HepG2 (cell line): ENCODE results near the gene CDH13. TPM values are rescaled to one million over a fixed set of nuclear protein-coding genes. Genes with fewer than 3 reads are reported as not detected.

Experiments
- ATAC-seq: fragments of 200-7000 bp; cut with Tn5 transposase; 3 replicates; pipeline ENCODE4 v1.9.1; 2020; ENCODE audit warnings: mild to moderate bottlenecking, moderate library complexity
- BruUV-seq: library from RNA; stranded (reverse); fragments of 400-500 nt; replicated peaks from 2 replicates; lab custom pipeline; 2021; lab: Mats Ljungman, UMichigan
- CTCF ChIA-PET: fragments of 300-600 bp; formaldehyde crosslinking; extraction: SDS; loops from one replicate; lab custom pipeline; 2021; ENCODE audit warnings: low total read pairs, inconsistent platforms, low intra/inter-chr PET ratio; lab: Yijun Ruan, JAX
- POLR2A ChIA-PET: fragments of 350-600 bp; sonication (Branson Sonifier 250); formaldehyde crosslinking; loops from one replicate; lab custom pipeline; 2020; ENCODE audit warnings: antibody characterized with exemption, inconsistent platforms; lab: Yijun Ruan, JAX
- DNase-seq: peaks from one replicate; pipeline ENCODE4 v3.0.0-alpha.2; 2015; ENCODE audit warnings: low spot score
- FAIRE-seq: peaks from 3 replicates; lab custom pipeline; 2011; peaks lifted over from hg19 to GRCh38; lab: Jason Lieb, UNC
- H2AFZ ChIP-seq: one replicate; pipeline ENCODE4 v1.6.1; 2011; ENCODE audit warnings: low read length, inconsistent platforms
- H3K27ac ChIP-seq: fragments of 300-600 bp; 3 replicates; pipeline ENCODE4 v1.8.0; 2011; ENCODE audit warnings: mixed run types, mild to moderate bottlenecking, mixed read lengths, low read length, inconsistent platforms; ENCODE audit not compliant: insufficient read depth; ENCODE audit errors: extremely low read length
- H3K27me3 ChIP-seq, 2 experiments: fragments of 200-600 bp in 1 of 2; 2 replicates in 1 of 2; 3 replicates in 1 of 2; pipeline versions ENCODE4 v1.6.0 to v1.8.0; 2011; ENCODE audit warnings: low read length in 2 of 2, mild to moderate bottlenecking in 2 of 2, moderate library complexity in 2 of 2, inconsistent platforms in 1 of 2; ENCODE audit not compliant: insufficient read depth in 2 of 2, control insufficient read depth in 1 of 2
- H3K36me3 ChIP-seq, 2 experiments: fragments of 200-600 bp in 1 of 2; replicated peaks in 1 of 2; 2 replicates in 1 of 2; 3 replicates in 1 of 2; pipeline versions ENCODE4 v1.5.1 to v1.8.0; 2011; ENCODE audit warnings: low read length in 2 of 2, inconsistent platforms in 1 of 2; ENCODE audit not compliant: insufficient read depth in 2 of 2, control insufficient read depth in 1 of 2
- H3K4me1 ChIP-seq: 2 replicates; pipeline ENCODE4 v1.5.1; 2012; ENCODE audit warnings: low read length, inconsistent platforms; ENCODE audit not compliant: insufficient read depth
- H3K4me2 ChIP-seq: 2 replicates; pipeline ENCODE4 v1.6.0; 2011; ENCODE audit warnings: low read depth, low read length, inconsistent platforms
- H3K4me3 ChIP-seq, 3 experiments: fragments of 200-600 bp in 1 of 3; sonication (generic), shearing (Covaris generic) in 1 of 3; replicated peaks in 1 of 3; 2 replicates each; pipeline ENCODE4 v1.5.1; 2011 to 2016; ENCODE audit warnings: low read length in 3 of 3, inconsistent platforms in 2 of 3, low read depth in 2 of 3, mild to moderate bottlenecking in 2 of 3, control low read depth in 1 of 3, mixed read lengths in 1 of 3; ENCODE audit not compliant: insufficient read depth in 1 of 3
- H3K79me2 ChIP-seq: one replicate; pipeline ENCODE4 v1.6.1; 2011; ENCODE audit warnings: low read length, inconsistent platforms; ENCODE audit not compliant: insufficient read depth
- H3K9ac ChIP-seq: 2 replicates; pipeline ENCODE4 v1.6.0; 2011; ENCODE audit warnings: mild to moderate bottlenecking, low read depth, low read length, inconsistent platforms; ENCODE audit not compliant: insufficient read depth
- H3K9me3 ChIP-seq: 2 replicates; pipeline ENCODE4 v1.5.1; 2012; ENCODE audit warnings: mild to moderate bottlenecking, low read length
- H4K20me1 ChIP-seq: 2 replicates; pipeline ENCODE4 v1.6.0; 2011; ENCODE audit warnings: inconsistent platforms, mild to moderate bottlenecking, low read length, moderate library complexity; ENCODE audit not compliant: insufficient read depth
- AFF4 ChIP-seq: sonication (generic); formaldehyde crosslinking; IDR thresholded peaks from 2 replicates; pipeline ENCODE4 v1.4.0; 2020; ENCODE audit warnings: missing genetic modification reagents
- AKAP8 ChIP-seq: sonication (generic); formaldehyde crosslinking; IDR thresholded peaks from 2 replicates; pipeline ENCODE4 v1.5.1; 2020; ENCODE audit warnings: mild to moderate bottlenecking, missing genetic modification reagents
- E2F5 ChIP-seq: sonication (generic); formaldehyde crosslinking; conservative IDR thresholded peaks from 2 replicates; pipeline ENCODE4 v1.4.0; 2020; ENCODE audit warnings: missing genetic modification reagents
- JUND ChIP-seq: sonication (generic); formaldehyde crosslinking; IDR thresholded peaks from 2 replicates; pipeline ENCODE4 v1.8.0; 2022; ENCODE audit warnings: mild to moderate bottlenecking, missing genetic modification reagents
- MBD4 ChIP-seq: IDR thresholded peaks from 2 replicates; pipeline ENCODE4 v1.6.1; 2012; ENCODE audit warnings: low read length, inconsistent platforms, borderline replicate concordance
- MTF1 ChIP-seq: sonication (generic); formaldehyde crosslinking; IDR thresholded peaks from 2 replicates; pipeline ENCODE4 v1.5.0; 2020; ENCODE audit warnings: missing genetic modification reagents
- NR2F1 ChIP-seq, 2 experiments: fragments of 450-650 bp in 1 of 2; formaldehyde crosslinking in 1 of 2; IDR thresholded peaks; 2 replicates each; pipeline versions ENCODE4 v1.5.0 to v1.6.1; 2016 to 2020; ENCODE audit warnings: mild to moderate bottlenecking in 1 of 2, missing compliant biosample characterization in 1 of 2, missing genetic modification reagents in 1 of 2, moderate library complexity in 1 of 2
- PCBP1 ChIP-seq: fragments of 200-400 bp; formaldehyde crosslinking; IDR thresholded peaks from 2 replicates; pipeline ENCODE4 v1.6.1; 2017; ENCODE audit warnings: mild to moderate bottlenecking, low read depth, low read length, borderline replicate concordance
- SKIL ChIP-seq: sonication (generic); formaldehyde crosslinking; IDR thresholded peaks from 2 replicates; pipeline ENCODE4 v1.8.0; 2022; ENCODE audit warnings: missing genetic modification reagents, mild to moderate bottlenecking, moderate library complexity, borderline replicate concordance
- STAT5B ChIP-seq: sonication (generic); formaldehyde crosslinking; IDR thresholded peaks from 2 replicates; pipeline ENCODE4 v1.4.0; 2020; ENCODE audit warnings: missing genetic modification reagents
- USF2 ChIP-seq, 2 experiments: sonication (generic) in 1 of 2; formaldehyde crosslinking in 1 of 2; IDR thresholded peaks; 2 replicates each; pipeline versions ENCODE4 v1.5.1 to v1.6.1; 2011 to 2020; ENCODE audit warnings: borderline replicate concordance in 1 of 2, low read depth in 1 of 2, low read length in 1 of 2, mild to moderate bottlenecking in 1 of 2, missing genetic modification reagents in 1 of 2, moderate library complexity in 1 of 2
- ZNF136 ChIP-seq: sonication (generic); formaldehyde crosslinking; IDR thresholded peaks from 2 replicates; pipeline ENCODE4 v1.8.1; 2022; ENCODE audit warnings: low read depth, mild to moderate bottlenecking, moderate library complexity, missing genetic modification reagents
- ZNF292 ChIP-seq: sonication (generic); formaldehyde crosslinking; IDR thresholded peaks from 2 replicates; pipeline ENCODE4 v1.8.1; 2022; ENCODE audit warnings: mild to moderate bottlenecking, low read depth, missing genetic modification reagents, borderline replicate concordance
- ZNF83 ChIP-seq: sonication (generic); formaldehyde crosslinking; IDR thresholded peaks from 2 replicates; pipeline ENCODE4 v1.4.0; 2020; ENCODE audit warnings: missing genetic modification reagents, mild to moderate bottlenecking, borderline replicate concordance
- ZSCAN20 ChIP-seq: sonication (generic); formaldehyde crosslinking; IDR thresholded peaks from 2 replicates; pipeline ENCODE4 v1.4.0; 2020; ENCODE audit warnings: missing genetic modification reagents, mild to moderate bottlenecking, borderline replicate concordance
- ZSCAN9 ChIP-seq: IDR thresholded peaks from 2 replicates; pipeline ENCODE4 v1.6.1; 2016; ENCODE audit warnings: borderline replicate concordance
- WGBS: methylation state at CpG from one replicate; pipeline ENCODE4 v1.1.6; 2017; ENCODE audit warnings: low lambda C conversion rate; 5-methylcytosine and 5-hydroxymethylcytosine counted together
- in situ Hi-C: cut with HindIII; loops from 2 replicates; pipeline ENCODE4 v1.10.0; 2017; ENCODE audit warnings: low pct_unique_long_range_greater_than_20kb; ENCODE audit not compliant: extremely low pct_ligation_motif_present
- intact Hi-C: fragments of 100-400 bp; cut with micrococcal nuclease; formaldehyde crosslinking; loops from one replicate; pipeline ENCODE4 v1.10.0; 2022; ENCODE audit not compliant: unreplicated experiment
- polyA plus RNA-seq, 8 experiments: library from polyadenylated mRNA; depleted of rRNA in 3 of 8; stranded (reverse) in 7 of 8; unstranded in 1 of 8; fragments of >200 nt; fragmentation: Illumina TruSeq in 4 of 8; extraction: Trizol in 4 of 8; gene quantifications; 2 replicates each; pipeline versions ENCODE4 v1.2.1 to v1.2.3, GENCODE V29; 2011 to 2016; ENCODE audit warnings: low read depth in 4 of 8, missing spikeins in 1 of 8, mixed read lengths in 1 of 8; ENCODE audit not compliant: insufficient read depth in 1 of 8
- total RNA-seq, 5 experiments: library from RNA; depleted of rRNA; stranded (reverse); fragments of >200 nt; fragmentation: Illumina TruSeq; extraction: Trizol; gene quantifications; 2 replicates each; pipeline ENCODE4 v1.2.3, GENCODE V29; 2016; ENCODE audit warnings: low read depth in 1 of 5

Gene CDH13
- total and polyA plus RNA-seq, 2 of the 13 experiments (the other 11 are each of a cell fraction or from before 2014, with no cell fraction given) = not detected

- H3K27me3 ChIP-seq = peaks cover 0 to 4% of the 10 kb centered on the region in 2 experiments; a peak in 1 of 5 replicates
- H3K36me3 ChIP-seq = no peaks in the 10 kb centered on the region
- H2AFZ ChIP-seq = no peak overlapping the region
- 19% methylated on average over 3 of the region's 3 CpGs for WGBS
- no peak overlapping the region for H3K9ac ChIP-seq
- intact Hi-C loops = no loop called here
- ATAC-seq (no peak), DNase-seq (no peak), FAIRE-seq (no peak)
- H3K27ac ChIP-seq = no peak overlapping the region
- H4K20me1 ChIP-seq = no peaks in the 10 kb centered on the region
- no peak overlapping the region for H3K4me2 ChIP-seq
- BruUV-seq = no TSS peak
- no peaks in the 10 kb centered on the region for H3K4me1 ChIP-seq
- no peaks in the 10 kb centered on the region for H3K9me3 ChIP-seq
- in situ Hi-C loops = no loop called here
- POLR2A ChIA-PET = no interaction called here
- CTCF ChIA-PET = no interaction called here
- no peaks in the 10 kb centered on the region for H3K79me2 ChIP-seq
- no peak overlapping the region for H3K4me3 ChIP-seq
- TF ChIP-seq JUND (CRISPR knock-in tag) = no peak
- no peak for TF ChIP-seq ZNF83 (CRISPR knock-in tag)
- TF ChIP-seq SKIL = no peak
- TF ChIP-seq AFF4 (CRISPR knock-in tag) = no peak
- no peak for TF ChIP-seq MBD4
- TF ChIP-seq AKAP8 (CRISPR knock-in tag) = no peak
- no peak for TF ChIP-seq USF2 (IDR thresholded peaks at IDR 0.05; ENCODE audit: low read depth, low read length)
- no peak for TF ChIP-seq USF2 (CRISPR knock-in tag; IDR thresholded peaks at IDR 0.05; ENCODE audit: borderline replicate concordance)
- no peak for TF ChIP-seq E2F5
- no peak for TF ChIP-seq NR2F1 (CRISPR knock-in tag; IDR thresholded peaks at IDR 0.05)
- TF ChIP-seq ZNF136 (CRISPR knock-in tag) = no peak
- TF ChIP-seq ZSCAN20 (CRISPR knock-in tag) = no peak
- no peak for TF ChIP-seq ZNF292 (CRISPR knock-in tag)
- no peak for TF ChIP-seq STAT5B (CRISPR knock-in tag)
- no peak for TF ChIP-seq MTF1 (CRISPR knock-in tag)
- no peak for TF ChIP-seq ZSCAN9
- no peak for TF ChIP-seq PCBP1
Observed at GRCh38 chr16:83438326-83438725, 811.6 kb downstream of the CDH13 start.
